ENCODE data around the gene NOP58. TPM values are rescaled to one million over a fixed set of nuclear protein-coding genes. Genes with fewer than 3 reads are reported as not detected.

Gene NOP58
- total and polyA plus RNA-seq, 2 of the 8 experiments (the other 6 are each of a cell fraction or from before 2014, with no cell fraction given): 41.5 to 133 TPM

DNA sequence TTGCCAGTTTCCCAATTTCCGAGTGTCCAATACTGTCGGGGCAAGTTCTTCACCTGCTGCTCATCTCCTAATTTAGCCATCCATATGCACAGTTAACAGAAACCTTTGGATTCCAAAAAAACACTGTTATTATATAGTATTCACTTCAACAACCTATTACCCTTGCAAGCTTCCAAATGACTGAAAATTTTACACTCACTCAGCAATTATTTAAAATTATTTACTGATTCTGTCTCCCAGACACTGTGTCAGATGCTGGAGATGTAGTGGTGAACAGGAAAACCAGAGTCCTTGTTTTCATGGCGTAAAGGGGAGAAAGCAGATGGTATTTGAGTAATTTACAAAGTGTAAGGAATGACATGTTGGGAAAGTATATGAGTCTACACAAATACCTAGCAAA is 56.9 kb downstream of the NOP58 start:
- Histone ChIP-seq H2BK20ac (ENCODE audit: low read length) (no peak overlapping the region), H2AFZ (ENCODE audit: low read length) (no peak overlapping the region), H4K8ac (ENCODE audit: extremely low read depth, insufficient read depth, low read length) (no peak overlapping the region), H2AK5ac (ENCODE audit: low read depth, low read length) (no peak overlapping the region), H3K4me2 (ENCODE audit: insufficient read depth in 1 of 2, low read depth in 2 of 2, low read length in 2 of 2) (no peak overlapping the region), H3K27ac (ENCODE audit: low read depth, low read length) (no peak overlapping the region), H3K14ac (ENCODE audit: insufficient read length) (no peak overlapping the region), H3K23me2 (ENCODE audit: low read depth, low read length) (no peaks in the 10 kb centered on the region), H3K9me3 (ENCODE audit: insufficient read depth in 2 of 2, low read depth in 1 of 2, low read length in 1 of 2) (no peaks in the 10 kb centered on the region), H3K79me1 (ENCODE audit: low read depth, low read length) (no peaks in the 10 kb centered on the region), H2BK5ac (ENCODE audit: low read depth, low read length) (no peak overlapping the region), H4K5ac (ENCODE audit: insufficient read length, low read depth, low read length) (no peak overlapping the region), H3K9ac (replicated peaks in 1 of 4; ENCODE audit: extremely low read depth in 1 of 4, low read depth in 3 of 4, low read length in 3 of 4) (no peak overlapping the region), H4K20me1 (replicated peaks in 1 of 2; ENCODE audit: control insufficient read depth in 1 of 2, insufficient read depth in 2 of 2, low read length in 2 of 2) (no peaks in the 10 kb centered on the region), H3K79me2 (ENCODE audit: control insufficient read depth in 1 of 2, insufficient read depth in 2 of 2, low read length in 2 of 2) (no peaks in the 10 kb centered on the region), H3K4me1 (replicated peaks in 1 of 4; ENCODE audit: control insufficient read depth in 3 of 4, insufficient read depth in 4 of 4, low read length in 3 of 4) (no peaks in the 10 kb centered on the region), H3K4ac (replicated peaks; ENCODE audit: insufficient read length, low read depth, low read length) (no peak overlapping the region), H2BK120ac (replicated peaks; ENCODE audit: low read depth, low read length) (no peak overlapping the region), H3K4me3 (ENCODE audit: extremely low read depth in 1 of 4, insufficient read depth in 2 of 4, low read depth in 3 of 4, low read length in 4 of 4) (no peak overlapping the region), H3K56ac (replicated peaks; ENCODE audit: insufficient read length, low read depth, low read length) (no peak overlapping the region), H3K23ac (ENCODE audit: insufficient read length) (no peak overlapping the region), H3K27me3 (replicated peaks in 1 of 4; ENCODE audit: control insufficient read depth in 3 of 4, extremely low read depth in 1 of 4, insufficient read depth in 3 of 4, low read length in 3 of 4) (no peaks in the 10 kb centered on the region), H2BK15ac (ENCODE audit: low read length) (no peak overlapping the region), H3K36me3 (ENCODE audit: control insufficient read depth in 2 of 4, insufficient read depth in 4 of 4, low read length in 3 of 4) (no peaks in the 10 kb centered on the region), H3K18ac (ENCODE audit: extremely low read depth, low read length) (no peak overlapping the region), H4K91ac (replicated peaks; ENCODE audit: insufficient read length, low read length) (no peak overlapping the region), H2BK12ac (ENCODE audit: low read depth, low read length) (no peak overlapping the region)
- FAIRE-seq: no peak
- 86% methylated on average over 3 of the region's 3 CpGs; no CpG with 5 or more reads in 1 of the 2 experiments for WGBS, 2 experiments (ENCODE audit: extremely low coverage in 1 of 2, insufficient coverage in 1 of 2, insufficient read length in 1 of 2, insufficient replicate concordance in 2 of 2, low coverage in 1 of 2, low lambda C conversion rate in 2 of 2, missing lambda C conversion rate in 1 of 2)
- ChIA-PET POLR2A (ENCODE audit: partially characterized antibody) (no interaction called here), CTCF (ENCODE audit: partially characterized antibody) (no interaction called here)
- no peak for DNase-seq (ENCODE audit: low read depth in 1 of 2, low spot score in 2 of 2)
- TF ChIP-seq KDM4A (IDR thresholded peaks at IDR 0.05; ENCODE audit: low read depth, low read length, severe bottlenecking) (no peak), SP1 (IDR thresholded peaks at IDR 0.05; ENCODE audit: low read depth, low read length) (no peak), TBP (IDR thresholded peaks at IDR 0.05; ENCODE audit: low read depth, low read length) (no peak), SIRT6 (IDR thresholded peaks at IDR 0.05; ENCODE audit: low read length) (no peak), TCF12 (IDR thresholded peaks at IDR 0.05; ENCODE audit: low read depth, low read length) (no peak), EP300 (IDR thresholded peaks at IDR 0.05; ENCODE audit: borderline replicate concordance in 1 of 2, low read depth in 2 of 2, low read length in 2 of 2) (no peak), RFX5 (IDR thresholded peaks at IDR 0.05; ENCODE audit: borderline replicate concordance, low read depth, low read length) (no peak)
- TF ChIP-seq, protein P1, sequence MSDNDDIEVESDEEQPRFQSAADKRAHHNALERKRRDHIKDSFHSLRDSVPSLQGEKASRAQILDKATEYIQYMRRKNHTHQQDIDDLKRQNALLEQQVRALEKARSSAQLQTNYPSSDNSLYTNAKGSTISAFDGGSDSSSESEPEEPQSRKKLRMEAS (IDR thresholded peaks at IDR 0.05): no peak
- TF ChIP-seq, protein P2, sequence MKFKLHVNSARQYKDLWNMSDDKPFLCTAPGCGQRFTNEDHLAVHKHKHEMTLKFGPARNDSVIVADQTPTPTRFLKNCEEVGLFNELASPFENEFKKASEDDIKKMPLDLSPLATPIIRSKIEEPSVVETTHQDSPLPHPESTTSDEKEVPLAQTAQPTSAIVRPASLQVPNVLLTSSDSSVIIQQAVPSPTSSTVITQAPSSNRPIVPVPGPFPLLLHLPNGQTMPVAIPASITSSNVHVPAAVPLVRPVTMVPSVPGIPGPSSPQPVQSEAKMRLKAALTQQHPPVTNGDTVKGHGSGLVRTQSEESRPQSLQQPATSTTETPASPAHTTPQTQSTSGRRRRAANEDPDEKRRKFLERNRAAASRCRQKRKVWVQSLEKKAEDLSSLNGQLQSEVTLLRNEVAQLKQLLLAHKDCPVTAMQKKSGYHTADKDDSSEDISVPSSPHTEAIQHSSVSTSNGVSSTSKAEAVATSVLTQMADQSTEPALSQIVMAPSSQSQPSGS (IDR thresholded peaks at IDR 0.05; ENCODE audit: low read length): no peak

Data from H1 (cell line).